ENCODE results near the gene SOCS3.

SOCS3 gene

GRCh38 chr17:78367193-78367592 is 7.3 kb upstream of the SOCS3 start:
- DNase-seq (ENCODE audit: low spot score), result no peak

DNA sequence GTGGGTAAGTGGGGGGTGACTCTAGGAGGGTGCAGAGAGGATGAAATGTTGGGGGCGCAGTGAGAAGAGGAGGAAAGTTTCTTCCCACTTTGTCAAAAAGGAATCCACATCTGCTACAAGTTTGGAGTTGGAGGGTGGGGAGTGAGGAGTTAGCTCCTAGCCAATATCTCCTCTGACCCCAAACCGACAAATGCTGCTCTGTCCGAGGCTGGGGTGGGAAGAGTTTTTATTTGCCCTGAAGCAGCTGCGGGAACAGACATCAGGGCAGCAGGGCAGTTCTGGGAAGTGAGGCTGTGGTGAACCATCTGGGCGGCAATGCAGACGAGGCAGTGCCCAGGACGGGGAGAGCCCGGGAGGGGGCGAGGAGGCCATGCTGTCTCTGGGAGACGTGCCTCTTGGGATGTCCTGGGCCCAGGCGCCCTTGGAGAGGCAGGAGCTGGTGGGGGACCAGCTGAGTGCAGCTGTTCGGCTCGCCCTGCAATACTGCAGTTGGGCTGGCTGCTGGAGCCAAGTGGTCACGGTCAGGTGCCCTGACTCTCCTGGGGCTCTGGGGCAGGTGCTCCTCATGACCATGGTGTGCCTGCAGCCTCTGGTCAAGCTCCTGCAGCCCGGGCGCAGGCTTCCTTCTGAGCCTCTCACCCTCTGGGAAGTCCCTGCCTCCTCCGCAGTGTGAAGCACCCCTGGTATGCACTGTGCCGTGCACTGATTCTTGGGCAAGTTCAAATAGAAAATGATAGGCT is 6.4 kb upstream of the SOCS3 start:
- DNase-seq (ENCODE audit: low spot score), result no peak

GRCh38 chr17:78365561-78366108 is 5.8 kb upstream of the SOCS3 start:
- no peak for DNase-seq (ENCODE audit: low spot score)

GRCh38 chr17:78364436-78365281 is 4.8 kb upstream of the SOCS3 start:
- DNase-seq (ENCODE audit: low spot score), result no peak

DNA sequence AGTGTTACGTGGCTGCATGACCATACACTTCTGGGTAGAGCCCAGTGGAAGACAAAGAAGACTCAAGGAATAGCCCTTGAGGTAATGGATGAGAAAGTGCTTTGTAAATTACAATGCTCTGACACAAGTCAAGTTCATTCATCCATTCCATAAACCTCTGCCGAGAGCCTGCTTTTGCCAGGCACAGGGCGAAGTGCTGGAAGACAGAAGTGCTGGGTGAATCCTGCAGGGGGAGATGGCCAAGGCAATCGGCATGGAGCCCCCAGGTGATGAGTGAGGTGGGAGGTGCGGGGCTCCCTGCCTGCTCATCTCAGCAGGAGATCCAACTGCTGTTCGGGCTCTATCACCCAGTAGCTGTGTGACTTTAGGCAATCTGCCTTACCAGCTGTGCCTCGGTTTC is 2.8 kb upstream of the SOCS3 start:
- DNase-seq (ENCODE audit: low spot score), result no peak

- DNase-seq (ENCODE audit: low spot score), result no peak
Measured at GRCh38 chr17:78362232-78362631, 2.4 kb upstream of the SOCS3 start.

DNA sequence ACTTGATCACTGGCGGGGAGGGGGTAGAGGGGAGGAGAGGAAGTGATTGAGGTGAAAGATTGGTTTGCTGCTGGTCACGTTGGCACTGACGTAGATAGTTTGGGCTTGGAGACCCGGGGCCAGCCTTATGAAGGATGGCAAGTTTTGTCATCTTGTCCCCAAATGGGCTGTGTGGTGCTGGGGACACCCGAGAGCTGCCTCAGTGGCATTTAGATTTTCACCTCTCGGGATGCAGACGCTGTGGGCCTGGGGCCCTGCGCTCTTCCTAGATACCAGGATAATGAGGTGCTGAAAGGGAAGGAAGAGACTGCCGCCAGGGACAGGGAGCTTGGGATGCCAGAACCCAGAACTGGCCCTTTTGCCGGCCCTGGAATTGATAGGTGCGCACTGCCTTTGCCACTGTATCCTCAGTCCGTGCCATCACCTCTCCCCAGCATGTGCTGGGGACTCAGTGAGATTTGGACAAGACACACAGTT is 1.4 kb upstream of the SOCS3 start:
- no peak for DNase-seq (ENCODE audit: low spot score)

DNA sequence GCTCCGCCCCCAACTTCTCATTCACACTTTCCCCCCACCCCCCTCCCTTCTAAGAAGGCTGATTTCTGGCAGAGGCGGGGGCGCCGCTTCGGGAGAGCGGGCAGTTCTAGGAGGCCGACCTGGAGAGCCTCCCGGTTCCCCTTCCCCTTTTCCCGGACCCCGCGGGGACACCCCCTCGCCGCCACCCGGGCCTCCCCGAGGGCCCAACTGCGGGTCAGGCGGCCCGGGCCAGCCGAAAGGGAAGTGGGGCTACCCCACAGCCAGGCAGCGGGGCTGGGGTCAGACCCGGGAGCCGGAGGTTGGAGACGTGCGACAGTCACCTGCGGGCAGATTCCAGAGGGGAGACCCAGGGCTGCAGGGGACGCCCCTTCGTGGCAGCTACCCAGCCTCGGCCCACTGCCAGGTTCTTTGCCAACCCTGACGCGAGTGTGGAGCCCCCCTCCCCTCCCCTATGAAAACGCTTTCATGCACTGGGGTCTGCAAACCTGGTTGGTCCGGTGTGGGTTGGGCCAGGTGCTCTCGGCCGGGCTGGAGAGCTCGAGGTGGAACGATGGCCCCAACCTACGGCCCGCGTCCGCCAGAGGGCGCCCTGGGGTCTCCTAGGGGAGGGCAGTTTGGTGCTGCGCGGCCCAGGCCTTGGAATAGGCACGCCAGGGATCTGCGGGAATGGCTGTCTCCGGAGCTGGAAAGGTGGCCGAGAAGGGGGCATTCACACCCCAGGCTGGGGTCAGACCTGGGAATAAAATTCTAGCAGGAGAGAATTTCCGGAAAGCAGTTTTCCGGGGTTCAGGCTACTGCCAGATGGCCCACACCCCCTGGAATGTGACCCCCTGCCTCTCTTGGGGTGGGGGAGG is 721 bp upstream of the SOCS3 start:
- DNase-seq (ENCODE audit: low spot score), result peak; percentile 91

- no peak for DNase-seq (ENCODE audit: low spot score)
Measured at GRCh38 chr17:78359321-78359996, 418 bp downstream of the SOCS3 start.

DNA sequence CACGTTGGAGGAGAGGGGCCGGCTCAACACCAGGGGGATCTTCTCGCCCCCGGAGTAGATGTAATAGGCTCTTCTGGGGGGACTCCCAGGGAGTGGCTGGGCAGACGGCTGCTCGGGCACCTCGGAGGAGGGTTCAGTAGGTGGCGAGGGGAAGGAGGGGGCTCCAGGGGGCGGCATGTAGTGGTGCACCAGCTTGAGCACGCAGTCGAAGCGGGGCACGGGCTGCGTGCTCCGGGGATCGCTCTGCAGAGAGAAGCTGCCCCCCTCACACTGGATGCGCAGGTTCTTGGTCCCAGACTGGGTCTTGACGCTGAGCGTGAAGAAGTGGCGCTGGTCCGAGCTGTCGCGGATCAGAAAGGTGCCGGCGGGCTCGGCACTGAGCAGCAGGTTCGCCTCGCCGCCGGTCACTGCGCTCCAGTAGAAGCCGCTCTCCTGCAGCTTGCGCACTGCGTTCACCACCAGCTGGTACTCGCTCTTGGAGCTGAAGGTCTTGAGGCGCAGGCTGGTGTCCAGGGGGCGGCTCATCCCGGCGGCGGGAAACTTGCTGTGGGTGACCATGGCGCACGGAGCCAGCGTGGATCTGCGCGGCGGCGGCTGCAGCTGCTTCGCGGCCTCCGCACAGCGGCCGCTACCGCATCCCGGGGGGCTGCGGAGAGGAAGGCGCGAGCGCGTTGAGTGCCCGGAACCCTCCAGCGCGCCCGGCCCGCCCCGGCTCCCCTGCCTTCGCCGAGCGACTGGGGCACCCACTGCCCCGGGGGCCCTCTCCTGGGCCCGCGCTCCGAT is 1.1 kb downstream of the SOCS3 start:
- no peak for DNase-seq (ENCODE audit: low spot score)

- DNase-seq (ENCODE audit: low spot score), result no peak
Measured at GRCh38 chr17:78357672-78358537, 2.0 kb downstream of the SOCS3 start.

DNA sequence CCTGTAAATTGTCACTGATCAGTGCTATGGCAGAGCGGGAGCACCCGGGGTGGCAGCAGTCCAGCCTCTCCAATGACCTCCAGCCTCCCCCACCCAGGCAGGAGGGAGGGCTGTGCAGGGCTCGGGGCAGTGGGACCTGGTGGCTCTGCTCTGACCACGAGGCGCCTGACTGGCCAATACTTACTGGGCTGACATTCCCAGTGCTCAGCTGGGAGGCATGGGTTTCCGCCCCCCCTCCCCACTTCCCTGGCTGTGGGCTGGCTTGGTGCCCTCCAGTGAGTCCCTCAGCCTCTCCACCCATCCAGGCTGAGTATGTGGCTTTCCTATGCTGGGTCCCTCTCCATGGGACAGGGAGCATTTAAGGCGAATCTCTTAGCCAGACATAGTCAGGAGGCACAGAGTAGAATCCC is 2.7 kb downstream of the SOCS3 start:
- DNase-seq (ENCODE audit: low spot score), result no peak

DNA sequence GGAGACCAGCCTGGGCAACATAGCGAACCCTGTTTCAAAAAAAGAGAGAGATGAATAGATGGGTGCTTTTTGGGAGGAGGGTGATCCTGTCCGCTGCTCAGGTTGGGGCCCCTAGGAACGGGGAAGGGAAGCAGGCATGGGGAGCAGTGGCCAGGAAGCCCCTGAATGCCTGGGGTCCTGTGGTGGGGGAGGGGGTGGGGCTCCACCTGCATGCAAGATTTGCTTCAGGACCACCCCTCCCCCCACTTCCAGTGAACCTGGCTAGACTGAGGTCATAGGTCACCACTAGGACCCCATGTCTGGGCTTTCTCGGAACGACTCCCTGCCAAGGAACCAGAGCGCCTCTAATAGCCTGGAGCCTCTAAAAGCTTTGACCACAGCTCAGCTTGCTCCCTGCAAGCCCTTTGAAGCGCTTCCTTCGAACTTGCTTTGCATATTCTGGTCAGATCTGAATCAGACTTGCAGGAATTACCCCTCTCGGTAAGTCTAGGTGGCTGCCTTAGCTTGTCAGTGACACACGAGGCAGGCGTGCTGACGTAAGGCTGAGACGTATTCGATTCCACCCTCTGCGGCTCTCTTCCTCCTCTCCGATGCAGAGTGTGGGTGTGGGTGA is 3.7 kb downstream of the SOCS3 start:
- DNase-seq (ENCODE audit: low spot score), result peak; percentile 89

DNA sequence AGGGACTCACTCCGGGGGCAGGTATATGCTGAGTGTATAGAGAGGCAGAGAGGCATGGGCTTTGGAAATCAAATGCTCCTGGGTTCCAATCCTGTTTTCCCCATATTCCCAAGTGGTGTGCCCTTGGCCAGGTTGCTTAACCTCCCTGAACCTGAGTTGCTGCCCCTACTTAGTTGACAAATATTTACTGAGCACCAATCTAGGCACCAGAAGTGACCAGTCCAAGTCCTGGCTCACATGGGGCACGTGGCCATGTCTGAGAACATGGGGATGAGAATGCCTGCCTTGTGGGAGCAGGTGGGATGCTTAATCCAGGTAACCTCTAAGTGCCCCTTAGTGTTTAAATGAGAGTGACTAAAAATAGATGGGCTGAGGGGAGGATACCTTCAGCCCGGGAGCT is 4.2 kb downstream of the SOCS3 start:
- DNase-seq (ENCODE audit: low spot score), result no peak

GRCh38 chr17:78355045-78355641 is 4.7 kb downstream of the SOCS3 start:
- DNase-seq (ENCODE audit: low spot score), result no peak

DNA sequence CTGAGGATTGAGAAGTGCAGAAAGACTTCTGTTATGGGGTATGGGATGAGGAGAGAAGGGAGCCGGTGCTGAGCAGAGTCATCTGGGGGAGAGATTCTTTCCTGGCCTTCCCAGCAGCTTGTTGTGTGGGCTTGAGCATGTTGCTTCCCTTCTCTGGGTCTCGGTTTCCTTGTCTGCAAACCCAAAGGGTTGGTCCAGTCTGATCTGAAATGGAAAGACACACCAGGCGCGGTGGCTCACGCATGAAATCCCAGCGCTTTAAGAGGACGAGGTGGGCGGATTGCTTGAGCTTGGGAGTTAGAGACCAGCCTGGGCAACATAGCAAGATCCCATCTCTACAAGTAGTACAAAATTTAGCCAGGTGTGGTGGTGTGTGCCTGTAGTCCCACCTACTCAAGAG is 6.0 kb downstream of the SOCS3 start:
- DNase-seq (ENCODE audit: low spot score), result no peak

DNA sequence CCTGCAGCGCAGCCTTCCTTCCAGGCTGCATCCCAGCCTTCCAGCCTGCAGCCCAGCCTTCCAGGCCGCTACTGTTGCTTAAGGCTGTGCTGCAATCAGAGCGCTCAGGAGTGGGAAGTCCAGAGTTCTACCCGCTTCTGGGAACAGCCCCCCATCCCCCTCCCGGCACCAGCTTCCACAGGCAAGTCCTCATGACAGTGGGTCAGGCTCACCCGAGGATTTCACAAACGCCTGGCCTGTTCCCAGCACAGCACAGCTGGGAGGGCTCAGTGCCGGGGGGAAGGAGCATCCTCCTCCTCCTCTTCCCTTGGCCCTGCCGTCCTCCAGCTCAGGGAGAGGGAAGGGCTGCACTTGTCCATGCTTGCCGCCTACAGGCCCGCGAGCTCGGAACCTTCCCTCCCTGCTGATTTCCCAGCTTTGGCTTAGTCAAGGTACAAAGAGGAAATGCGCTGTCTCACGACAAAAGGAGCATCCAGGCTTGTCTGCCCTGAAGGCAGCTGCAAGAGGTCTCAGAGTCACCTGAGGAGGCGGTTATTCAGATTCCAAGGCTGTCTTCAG is 8.3 kb downstream of the SOCS3 start:
- no peak for DNase-seq (ENCODE audit: low spot score)

DNA sequence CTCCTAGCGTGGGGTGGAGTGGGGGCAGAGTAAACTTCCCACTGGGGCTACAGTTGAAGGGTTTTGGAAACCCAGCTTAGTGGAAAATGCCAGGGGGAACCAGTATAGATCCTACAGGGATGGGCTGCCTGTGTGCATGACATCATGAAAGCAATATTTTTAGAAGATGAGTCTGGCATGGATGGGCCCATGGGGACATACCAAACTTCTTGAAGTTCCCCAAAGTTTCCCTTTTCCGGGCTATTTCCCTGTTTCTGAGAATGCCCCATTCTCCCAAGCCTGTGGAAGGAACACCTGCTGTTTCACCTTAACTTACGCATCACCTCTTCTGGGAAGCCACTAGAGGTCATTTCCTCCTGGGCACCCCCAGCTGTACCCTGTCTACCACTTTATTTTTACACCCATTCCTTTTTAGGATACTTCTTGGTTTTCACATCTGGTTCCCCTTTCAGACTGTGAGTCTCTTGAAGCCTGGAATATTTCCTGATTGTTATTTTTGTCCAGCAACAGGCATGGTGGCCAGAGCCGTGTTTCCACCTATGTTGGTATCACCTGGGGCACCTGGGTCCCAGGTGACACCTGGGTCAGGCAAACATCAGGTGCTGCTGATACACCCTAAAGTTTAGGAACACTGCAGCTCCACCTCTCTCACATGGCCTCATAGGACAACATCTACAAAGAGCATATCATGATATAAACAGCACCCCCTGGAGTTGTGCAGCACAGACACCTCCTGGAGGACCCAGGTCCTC is 9.8 kb downstream of the SOCS3 start:
- no peak for DNase-seq (ENCODE audit: low spot score)

Measured in germinal center (tissue), 1 donor.